ENCODE data around the gene FXYD6. TPM values are rescaled to one million over a fixed set of nuclear protein-coding genes. Genes with fewer than 3 reads are reported as not detected.

The FXYD6 gene
- total RNA-seq, 1 donor from 2014 or later: 113 TPM

GRCh38 chr11:117871160-117871559, 5.3 kb downstream of the FXYD6 start:
- Mint-ChIP-seq H3K27me3 (ENCODE audit: low read depth) (peaks cover 4% of the 10 kb centered on the region), H3K27ac (ENCODE audit: unreplicated experiment) (no peak overlapping the region), H3K4me1 (peaks cover 62% of the 10 kb centered on the region), H3K9me3 (no peaks in the 10 kb centered on the region), H3K36me3 (ENCODE audit: low read depth) (peaks cover 3% of the 10 kb centered on the region), H3K4me3 (no peak overlapping the region)
- no peak for DNase-seq (ENCODE audit: low read depth, low spot score)
- no peak for TF ChIP-seq CTCF (conservative IDR thresholded peaks at IDR 0.05)

GRCh38 chr11:117870103-117870952, 6.1 kb downstream of the FXYD6 start:
- Mint-ChIP-seq H3K27ac (ENCODE audit: unreplicated experiment) (no peak overlapping the region), H3K36me3 (ENCODE audit: low read depth) (peaks cover 3% of the 10 kb centered on the region)

DNA sequence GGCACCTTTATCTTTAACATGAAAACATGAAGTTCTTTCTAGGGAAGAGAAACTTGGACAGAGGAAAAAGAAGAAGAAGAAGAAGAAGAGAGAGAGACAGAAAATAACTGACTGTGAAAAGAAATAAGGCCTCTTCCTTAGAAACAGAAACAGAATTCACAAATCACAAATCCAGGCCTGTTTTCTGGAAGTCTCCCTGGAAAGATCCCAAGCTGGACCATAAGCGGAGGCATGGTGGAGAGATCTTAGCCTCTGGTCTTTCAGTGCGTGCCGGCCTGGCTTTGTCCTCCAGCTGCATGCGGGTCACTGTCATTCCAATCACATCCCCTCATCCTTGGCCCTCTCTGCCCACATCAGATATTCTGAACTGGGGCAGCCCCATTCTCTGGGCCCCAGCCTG, 6.9 kb downstream of the FXYD6 start:
- H3K27ac Mint-ChIP-seq (ENCODE audit: unreplicated experiment): peak overlapping the region; percentile 7

More at GRCh38 chr11:117870103-117870952, 6.1 kb downstream of the FXYD6 start:
- Mint-ChIP-seq H3K27me3 (ENCODE audit: low read depth) (peaks cover 3% of the 10 kb centered on the region), H3K4me1 (peaks cover 55% of the 10 kb centered on the region), H3K4me3 (peak overlapping the region; percentile 67), H3K9me3 (no peaks in the 10 kb centered on the region)
- no peak for TF ChIP-seq CTCF (conservative IDR thresholded peaks at IDR 0.05)
- no peak for DNase-seq (ENCODE audit: low read depth, low spot score)

DNA sequence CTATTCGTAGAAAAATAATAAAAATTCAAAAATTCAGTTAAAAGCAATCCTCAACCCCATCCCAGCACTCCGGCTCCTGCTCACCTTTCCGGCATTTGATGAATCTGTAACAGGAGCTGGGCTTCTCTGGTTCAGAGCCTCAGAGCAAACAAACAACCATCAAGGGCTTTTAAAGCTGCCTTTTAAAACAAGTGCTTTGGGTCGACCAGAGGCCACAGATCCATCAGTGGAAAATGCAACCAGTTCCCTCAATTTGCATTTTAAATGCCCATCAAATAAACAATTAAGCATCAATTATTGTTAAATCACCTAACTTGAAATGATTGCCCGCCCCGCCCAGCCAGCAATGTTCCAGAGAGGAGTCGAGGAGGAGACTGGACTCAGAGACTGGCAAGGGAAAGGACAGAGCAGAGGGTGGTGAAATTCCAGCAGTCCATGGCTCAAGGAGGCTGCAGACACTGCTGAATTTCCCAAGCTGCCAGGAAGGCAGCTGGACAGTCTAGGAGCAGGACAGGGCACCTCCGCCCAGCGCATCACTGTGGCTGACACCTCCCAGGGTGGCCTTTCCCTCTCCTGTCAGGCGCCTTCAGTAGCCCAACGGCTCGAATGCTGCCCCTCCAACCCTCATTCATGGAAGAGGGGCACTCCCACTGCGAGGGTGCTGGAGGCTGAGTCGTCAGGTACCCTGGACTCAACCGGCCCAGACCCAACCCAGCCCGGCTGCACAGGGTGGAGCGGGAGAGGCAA, 7.5 kb downstream of the FXYD6 start:
- Mint-ChIP-seq H3K4me1 (peaks cover 43% of the 10 kb centered on the region), H3K36me3 (ENCODE audit: low read depth) (peaks cover 3% of the 10 kb centered on the region), H3K27ac (ENCODE audit: unreplicated experiment) (peak overlapping the region; percentile 7), H3K27me3 (ENCODE audit: low read depth) (no peaks in the 10 kb centered on the region), H3K9me3 (no peaks in the 10 kb centered on the region), H3K4me3 (no peak overlapping the region)
- TF ChIP-seq CTCF (conservative IDR thresholded peaks at IDR 0.05): no peak
- DNase-seq (ENCODE audit: low read depth, low spot score): no peak

More for the DNA sequence above, 6.9 kb downstream of the FXYD6 start:
- Mint-ChIP-seq H3K36me3 (ENCODE audit: low read depth) (peaks cover 3% of the 10 kb centered on the region), H3K4me3 (no peak overlapping the region), H3K4me1 (peaks cover 49% of the 10 kb centered on the region), H3K9me3 (no peaks in the 10 kb centered on the region), H3K27me3 (ENCODE audit: low read depth) (no peaks in the 10 kb centered on the region)
- TF ChIP-seq CTCF (conservative IDR thresholded peaks at IDR 0.05): no peak
- no peak for DNase-seq (ENCODE audit: low read depth, low spot score)

GRCh38 chr11:117868088-117868487, 8.4 kb downstream of the FXYD6 start:
- Mint-ChIP-seq H3K9me3 (no peaks in the 10 kb centered on the region), H3K27me3 (ENCODE audit: low read depth) (no peaks in the 10 kb centered on the region), H3K36me3 (ENCODE audit: low read depth) (peaks cover 3% of the 10 kb centered on the region), H3K4me1 (peaks cover 36% of the 10 kb centered on the region), H3K27ac (ENCODE audit: unreplicated experiment) (no peak overlapping the region), H3K4me3 (no peak overlapping the region)
- no peak for TF ChIP-seq CTCF (conservative IDR thresholded peaks at IDR 0.05)
- DNase-seq (ENCODE audit: low read depth, low spot score): no peak
